ENCODE results near the gene GPBP1.
"Not testable (repeated sequence)": the region's sequence is repeated elsewhere in the genome, so short reads cannot be mapped to it uniquely, and the experiment has no call there.

GPBP1 gene

DNA sequence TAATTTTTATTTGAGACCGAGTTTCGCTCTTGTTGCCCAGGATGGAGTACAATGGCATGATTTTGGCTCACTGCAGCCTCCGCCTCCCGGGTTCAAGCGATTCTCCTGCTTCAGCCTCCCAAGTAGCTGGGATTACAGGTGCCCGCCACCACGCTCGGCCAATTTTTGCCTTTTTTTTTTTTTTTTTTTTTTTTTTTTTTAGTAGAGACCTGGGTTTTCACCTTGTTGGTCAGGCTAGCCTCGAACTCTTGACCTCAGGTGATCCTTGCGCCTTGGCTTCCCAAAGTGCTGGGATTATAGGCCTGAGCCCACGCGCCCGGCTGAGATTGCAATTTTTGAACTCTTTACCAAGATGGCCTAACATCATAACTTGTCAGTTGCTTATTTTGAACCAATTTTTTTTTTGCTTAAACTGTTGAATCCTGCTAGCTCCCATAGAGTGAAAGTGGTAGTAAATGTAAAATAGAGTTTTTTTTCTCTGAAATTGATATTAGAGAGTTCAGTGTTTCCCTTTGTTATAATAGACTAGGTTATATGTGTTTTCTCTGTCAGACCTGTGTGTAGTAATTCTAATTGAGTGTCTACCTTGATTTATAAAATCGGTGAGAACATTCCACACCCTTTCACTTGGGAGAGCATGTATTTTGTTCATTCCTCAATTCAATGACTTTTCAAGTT, 3.8 kb downstream of the GPBP1 start:
- no peak for DNase-seq

DNA sequence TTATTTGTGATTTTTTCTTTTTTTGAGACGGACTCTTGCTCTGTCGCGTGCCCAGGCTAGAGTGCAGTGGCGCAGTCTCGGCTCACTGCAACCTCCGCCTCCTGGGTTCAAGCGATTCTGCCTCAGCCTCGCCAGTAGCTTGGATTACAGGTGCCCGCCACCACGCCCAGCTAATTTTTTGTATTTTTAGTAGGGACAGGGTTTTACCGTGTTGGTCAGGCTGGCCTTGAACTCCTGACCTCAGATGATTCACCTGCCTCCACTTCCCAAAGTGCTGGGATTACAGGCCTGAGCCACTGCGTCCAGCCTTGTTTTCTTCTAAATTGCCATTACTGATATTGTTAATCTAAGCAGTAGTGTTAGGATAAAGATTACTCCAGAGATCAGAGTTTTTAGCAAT, 4.4 kb downstream of the GPBP1 start:
- DNase-seq, result not testable (repeated sequence)

DNA sequence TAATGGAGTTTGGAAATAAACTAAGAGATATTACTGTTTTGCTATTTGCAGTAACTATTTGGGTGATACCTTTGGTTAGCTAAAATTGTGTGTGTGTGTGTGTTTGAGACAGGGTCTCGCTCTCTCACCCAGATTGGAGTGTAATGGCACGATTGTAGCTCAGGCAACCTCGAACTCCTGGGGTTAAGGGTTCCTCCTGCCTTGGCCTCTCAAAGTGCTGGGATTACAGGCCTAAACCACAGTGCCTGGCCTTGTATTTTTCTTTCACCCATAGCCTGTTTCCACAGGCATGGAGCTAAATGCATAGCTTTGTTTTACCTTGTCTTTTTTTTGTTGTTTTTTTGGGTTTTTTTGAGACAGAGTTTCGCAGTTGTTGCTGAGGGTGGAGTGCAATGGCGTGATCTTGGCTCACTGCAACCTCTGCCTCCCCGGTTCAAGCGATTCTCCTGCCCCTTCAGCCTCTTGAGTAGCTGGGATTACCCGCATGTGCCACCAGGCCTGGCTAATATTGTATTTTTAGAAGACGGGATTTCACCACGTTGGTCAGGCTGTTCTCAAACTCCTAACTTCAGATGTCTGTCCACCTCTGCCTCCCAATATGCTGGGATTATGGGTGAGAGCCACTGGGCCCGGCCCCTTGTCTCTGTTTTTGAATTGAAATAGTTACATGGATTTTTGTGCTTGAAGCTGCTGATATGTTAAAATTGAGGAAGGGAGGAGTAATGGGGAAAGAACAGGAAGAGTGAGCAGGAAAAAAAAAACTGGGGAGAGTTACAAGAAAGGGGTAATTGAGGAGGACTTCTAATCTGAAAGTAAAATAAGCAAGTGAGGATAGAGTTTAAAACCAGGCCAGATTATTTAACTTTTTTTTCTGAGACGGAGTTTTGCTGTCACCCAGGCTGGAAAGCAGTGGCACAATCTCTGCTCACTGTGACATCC, 5.7 kb downstream of the GPBP1 start:
- DNase-seq, result no peak

DNA sequence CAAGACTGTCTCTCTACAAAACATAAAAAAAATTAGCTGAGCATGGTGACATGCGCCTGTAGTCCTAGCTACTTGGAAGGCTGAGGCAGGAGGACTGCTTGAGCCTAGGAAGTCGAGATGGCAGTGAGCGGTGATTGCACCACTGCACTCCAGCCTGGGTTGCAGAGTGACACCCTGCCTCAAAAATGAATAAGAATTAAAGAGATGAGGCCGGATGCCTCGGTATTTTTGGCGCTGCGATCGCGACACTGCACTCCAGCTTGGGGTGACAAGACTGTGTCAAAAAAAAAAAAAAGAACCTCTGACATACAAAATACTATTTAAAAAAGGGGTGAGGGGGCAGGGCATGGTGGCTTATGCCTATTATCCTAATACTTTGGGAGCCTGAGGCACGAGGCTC, 7.3 kb downstream of the GPBP1 start:
- DNase-seq, result no peak

DNA sequence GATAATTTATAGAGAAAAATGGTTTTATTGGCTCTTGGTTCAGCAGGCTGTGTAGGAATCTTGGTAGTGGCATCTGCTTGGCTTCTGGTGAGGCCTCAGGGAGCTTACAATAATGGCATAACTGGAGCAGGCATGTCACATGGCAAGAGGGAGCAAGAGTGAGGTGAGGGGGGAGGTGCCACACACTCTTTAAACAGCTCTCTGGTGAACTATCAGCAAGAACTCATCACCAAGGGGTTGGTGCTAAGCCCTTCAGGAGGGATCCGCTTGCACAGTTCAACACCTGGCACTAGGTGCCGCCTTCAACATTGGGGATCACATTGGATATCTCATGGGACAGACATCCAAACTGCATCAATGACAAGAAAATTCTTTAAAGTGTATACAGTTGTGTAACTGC, 10.5 kb downstream of the GPBP1 start:
- DNase-seq, result no peak

DNA sequence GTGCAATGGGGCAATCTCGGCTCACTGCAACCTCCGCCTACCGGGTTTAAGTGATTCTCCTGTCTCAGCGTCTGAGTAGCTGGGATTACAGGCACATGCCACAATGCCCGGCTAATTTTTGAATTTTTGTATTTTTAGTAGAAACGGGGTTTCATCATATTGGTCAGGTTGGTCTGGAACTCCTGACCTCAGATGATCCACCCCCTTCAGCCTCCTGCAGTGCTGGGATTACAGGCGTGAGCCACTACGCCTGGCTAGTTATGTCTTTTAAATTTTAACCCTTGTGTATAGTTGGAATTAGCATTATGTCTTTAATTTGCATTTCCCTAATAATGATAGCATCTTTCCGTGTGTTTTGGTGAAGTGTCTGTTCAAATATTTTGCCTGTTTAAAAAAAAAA, 11.5 kb downstream of the GPBP1 start:
- DNase-seq, result no peak

DNA sequence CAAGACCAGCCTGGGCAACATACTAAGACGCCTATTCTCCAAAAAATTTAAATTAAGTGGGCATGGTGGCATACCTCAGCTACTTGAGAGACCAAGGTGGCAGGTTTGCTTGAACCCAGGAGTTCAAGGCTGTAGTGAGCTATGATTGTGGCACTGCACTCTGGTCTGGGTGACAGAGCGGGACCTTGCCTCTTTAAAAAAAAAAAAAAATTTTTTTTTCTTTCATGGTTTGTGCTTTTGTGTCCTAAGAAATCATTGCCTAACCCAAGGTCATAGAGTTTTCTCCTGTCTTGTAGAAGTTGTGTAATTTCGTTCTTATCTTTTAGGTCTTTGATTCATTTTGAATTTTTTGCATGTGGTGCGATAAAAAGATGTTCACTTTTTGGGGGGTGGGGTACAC, 12.3 kb downstream of the GPBP1 start:
- no peak for DNase-seq

DNA sequence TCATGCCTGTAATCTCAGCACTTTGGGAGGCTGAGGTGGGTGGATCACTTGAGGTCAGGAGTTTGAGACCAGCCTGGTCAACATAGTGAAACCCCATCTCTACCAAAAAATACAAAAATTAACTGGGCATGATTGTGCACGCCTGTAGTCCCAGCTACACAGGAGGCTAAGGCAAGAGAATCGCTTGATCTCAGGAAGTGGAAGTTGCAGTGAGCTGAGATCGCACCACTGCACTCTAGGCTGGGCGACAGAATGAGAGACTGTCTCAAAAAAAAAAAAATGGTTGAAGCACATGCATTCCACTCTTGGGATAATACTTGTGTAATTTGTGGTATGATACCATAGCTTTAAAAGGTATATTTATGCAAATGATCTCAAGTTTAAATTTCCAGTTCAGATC, 14.1 kb downstream of the GPBP1 start:
- not testable (repeated sequence) for DNase-seq

DNA sequence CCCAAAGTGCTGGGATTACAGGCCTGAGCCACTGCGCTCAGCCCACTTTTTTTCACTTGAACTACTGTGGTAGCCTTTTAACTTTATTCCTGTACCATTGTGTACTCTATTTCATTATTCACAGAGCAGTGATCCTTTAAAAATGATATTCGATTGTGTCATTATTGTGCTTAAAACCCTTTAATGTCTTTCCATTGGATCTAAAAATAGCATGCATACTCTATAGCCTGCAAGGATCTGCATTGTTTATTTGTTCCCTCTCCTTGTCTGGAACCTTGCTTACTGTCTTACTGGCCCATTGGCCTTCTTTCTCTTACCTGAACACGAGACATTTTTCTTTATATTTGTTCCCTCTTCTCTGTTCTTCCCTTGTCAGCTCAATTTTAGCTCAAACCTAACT, 15.7 kb downstream of the GPBP1 start:
- DNase-seq, result no peak

DNA sequence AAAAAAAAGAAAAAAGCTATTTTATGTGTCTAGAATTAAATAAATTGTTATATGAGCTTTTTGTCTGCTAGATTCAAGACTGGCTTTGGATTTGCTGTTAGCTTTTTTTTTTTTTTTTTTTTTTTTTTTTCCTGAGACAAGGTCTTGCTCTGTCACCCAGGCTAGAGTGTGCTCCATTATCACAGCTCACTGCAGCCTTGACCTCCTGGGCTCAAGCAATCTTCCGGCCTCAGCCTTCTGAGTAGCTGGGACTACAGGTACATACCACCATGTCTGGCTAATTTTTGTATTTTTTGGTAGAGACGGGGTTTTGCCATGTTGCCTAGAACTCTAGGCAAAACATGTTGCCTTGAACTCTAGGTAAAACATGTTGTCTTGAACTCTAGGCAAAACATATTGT, 16.7 kb downstream of the GPBP1 start:
- DNase-seq, result no peak

DNA sequence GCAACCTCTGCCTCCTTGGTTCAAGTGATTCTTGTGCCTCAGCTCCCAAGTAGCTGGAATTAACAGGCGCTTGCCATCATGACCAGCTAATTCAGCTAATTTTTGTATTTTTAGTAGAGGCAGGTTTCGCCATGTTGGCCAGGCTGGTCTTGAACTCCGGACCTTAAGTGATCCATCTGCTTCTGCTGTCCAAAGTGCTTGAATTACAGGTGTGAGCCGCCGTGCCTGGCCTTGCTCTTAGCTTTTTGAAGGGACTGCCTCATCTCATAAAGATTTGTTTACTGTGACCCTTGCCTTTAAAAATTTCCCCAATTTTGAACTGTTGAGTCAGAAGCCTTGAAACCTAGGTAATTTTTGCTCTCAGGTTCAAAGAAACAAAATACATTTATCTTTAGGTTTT, 17.3 kb downstream of the GPBP1 start:
- no peak for DNase-seq

DNA sequence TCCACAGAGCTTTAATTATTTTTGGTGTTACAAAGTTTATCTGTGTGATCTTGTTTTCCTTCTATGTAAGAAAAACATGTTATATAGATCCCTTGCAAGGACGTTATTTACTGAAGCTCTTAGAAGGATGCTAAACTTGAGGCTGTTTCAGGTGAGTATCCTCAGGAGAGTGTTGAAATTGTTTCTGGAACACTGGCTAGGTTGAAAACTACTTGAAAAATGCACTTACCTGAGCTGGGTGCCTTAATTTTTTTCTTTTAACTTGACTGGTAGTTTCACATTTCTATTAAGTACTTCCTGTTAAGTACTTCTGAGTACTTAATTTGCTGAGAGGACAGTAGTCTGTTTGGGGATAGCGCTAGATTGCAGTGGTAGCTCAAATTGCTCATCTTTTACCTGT, 18.1 kb downstream of the GPBP1 start:
- DNase-seq, result no peak

DNA sequence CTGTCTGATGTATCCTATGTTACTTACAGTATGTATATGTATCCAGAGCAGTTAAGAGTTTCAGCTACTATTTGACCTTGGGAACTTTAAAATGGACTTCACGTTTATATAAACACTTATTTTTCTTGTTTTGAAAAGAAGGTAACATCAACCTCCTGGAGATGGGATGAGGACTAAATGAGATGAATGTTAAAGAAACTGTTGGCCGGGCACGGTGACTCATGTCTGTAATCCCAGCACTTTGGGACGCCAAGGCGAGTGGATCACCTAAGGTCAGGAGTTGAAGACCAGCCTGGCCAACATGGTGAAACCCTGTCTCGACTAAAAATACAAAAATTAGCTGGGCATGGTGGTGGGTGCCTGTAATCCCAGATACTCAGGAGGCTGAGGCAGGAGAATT, 19.0 kb downstream of the GPBP1 start:
- not testable (repeated sequence) for DNase-seq

DNA sequence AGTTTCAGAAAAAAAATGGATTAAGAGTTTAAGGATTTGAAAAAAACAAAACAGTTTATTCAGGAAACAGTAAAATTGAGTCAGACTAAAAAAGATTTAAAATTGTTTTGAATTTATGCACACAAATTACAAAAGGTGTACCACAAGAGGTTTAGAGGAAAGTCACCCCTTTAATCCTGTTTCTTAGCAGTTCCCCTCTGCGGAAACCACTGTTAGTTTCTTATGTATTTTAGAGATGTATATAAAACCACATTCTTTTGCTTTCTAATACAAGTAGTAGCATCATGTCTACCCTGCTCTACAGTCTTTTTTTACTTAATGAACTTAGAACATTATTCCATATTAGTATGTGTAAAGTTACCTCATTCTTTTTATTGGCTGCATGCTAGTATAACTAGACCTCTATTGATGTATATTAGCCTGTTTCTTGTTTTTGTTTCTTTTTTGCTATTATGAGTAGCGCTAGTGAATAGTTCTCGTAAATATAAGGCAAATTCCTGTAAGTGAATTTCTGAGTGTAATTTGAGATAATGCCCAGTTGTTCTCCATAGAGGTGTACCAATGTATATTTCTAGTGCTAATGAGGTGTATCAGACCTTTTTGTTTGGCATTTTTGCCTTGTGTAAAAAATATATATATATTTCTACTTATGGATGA, 20.0 kb downstream of the GPBP1 start:
- no peak for DNase-seq

DNA sequence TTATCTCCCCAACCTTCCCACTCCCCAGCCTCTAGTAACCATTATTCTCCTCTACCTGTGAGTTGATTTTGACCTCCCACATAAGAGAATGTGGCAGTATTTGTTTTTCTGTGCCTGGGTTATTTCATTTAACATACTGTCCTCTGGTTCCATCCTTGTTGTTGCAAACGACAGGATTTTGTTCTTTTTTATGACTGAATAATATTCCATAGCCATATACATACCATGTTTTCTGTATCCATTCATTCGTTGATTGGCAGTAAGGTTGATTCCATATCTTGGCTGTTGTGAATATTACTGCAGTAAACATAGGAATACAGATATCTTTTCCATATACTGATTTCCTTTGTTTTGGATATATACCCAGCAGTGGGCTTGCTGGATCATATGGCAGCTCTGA, 20.8 kb downstream of the GPBP1 start:
- no peak for DNase-seq

DNA sequence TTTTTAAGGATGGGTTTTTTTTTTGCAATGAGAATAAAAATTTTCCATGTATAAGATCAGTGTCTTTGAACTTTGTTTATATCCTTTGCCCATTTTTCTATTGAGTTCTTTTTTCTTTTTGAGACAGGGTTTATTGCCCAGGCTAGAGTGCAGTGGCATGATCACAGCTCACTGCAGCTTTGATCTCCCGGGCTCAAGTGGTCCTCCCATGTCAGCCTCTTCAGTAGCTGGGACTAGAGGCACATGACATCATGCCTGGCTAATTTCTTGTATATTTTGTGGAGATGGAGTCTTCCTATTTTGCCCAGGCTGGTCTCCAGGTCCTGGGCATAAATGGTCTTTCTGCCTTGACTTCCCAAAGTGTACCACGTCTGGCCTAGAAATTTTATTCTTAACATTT, 21.2 kb downstream of the GPBP1 start:
- DNase-seq, result no peak

DNA sequence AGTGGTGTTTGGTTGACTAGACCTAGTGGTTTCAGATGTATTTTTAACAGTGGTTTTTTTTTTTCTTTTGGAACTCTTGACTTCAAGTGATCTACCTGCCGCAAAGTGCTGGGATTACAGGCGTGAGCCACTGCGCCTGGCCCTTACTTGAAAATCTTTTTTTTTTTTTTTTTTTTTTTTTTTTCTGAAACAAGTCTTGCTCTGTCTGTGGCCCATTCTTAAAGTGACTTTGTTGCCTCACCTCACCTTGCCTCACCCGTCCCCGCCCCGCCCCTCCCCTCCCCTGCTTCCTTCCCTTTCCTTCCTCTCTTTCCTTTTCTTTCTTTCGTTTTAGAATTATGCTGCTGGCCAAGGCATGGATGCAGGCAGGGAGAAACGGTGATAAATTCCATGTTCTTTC, 26.0 kb downstream of the GPBP1 start:
- no peak for DNase-seq

DNA sequence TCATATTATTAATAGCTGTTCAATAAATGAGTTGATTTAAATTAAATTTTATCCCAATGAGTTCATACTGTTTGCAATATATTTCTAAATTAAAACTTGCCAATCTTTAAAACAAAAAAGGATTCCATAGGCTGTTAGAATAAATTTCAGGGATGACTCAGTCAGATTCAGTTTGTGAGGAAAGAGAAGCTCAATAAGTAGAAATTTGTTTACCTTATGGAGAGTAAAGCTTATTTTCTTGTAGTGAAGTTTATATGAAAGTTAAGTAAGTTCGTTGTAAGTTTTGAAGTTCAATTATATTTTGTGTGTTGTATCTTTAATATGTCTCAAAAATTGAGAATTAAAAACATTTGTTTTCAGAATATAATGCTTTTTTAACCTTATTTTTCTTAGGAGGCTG, 29.0 kb downstream of the GPBP1 start:
- DNase-seq, result no peak

DNA sequence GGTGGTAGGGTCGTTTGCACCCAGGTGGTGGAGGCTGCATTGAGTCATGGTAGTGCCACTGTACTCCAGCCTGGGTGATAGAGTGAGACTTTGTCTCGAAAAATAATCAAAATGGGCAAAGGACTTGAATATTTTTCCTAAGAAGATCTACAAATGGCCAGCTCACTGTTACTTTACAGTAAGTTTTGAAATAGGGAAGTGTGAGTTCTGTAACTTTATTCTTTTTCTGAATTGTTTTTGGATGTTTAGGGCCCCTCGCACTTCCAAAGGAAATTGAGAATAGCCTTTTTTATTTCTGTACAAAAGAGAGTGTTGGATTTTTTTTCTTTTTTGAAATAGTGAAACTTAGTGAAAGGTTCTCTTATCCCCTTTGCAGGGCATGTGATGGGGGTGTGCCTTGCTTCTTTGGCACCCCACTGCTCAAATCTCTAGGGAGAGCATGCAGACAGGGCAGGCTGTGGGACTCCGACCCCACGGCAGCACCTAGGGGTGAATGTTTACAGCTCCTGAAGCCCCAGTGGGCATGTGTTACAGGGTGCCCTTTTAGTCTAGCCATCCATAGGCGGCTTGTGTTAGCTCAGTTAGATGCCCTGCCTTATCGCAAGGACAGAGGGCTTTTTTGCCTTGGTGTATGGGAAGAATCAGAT, 33.3 kb downstream of the GPBP1 start:
- DNase-seq, result no peak

DNA sequence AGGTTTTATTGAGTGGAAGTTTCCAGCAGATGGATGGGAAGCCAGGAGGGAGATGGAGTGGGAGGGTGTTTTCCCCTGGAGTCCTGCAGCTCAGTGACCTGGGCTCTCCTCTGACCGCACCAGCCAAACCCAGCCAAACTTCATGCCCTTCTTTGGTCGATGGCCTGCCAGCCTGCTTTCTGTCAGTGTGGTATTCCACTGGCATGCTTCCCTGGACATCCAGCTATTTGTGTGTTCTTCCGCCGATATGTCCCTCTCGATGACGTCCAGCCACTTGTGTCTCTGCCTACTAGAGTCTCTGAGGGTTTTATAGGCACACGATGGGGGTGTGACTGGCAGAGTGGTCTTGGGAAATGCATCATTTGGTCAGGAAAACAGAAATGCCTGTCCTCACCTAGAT, 33.8 kb downstream of the GPBP1 start:
- DNase-seq, result no peak

DNA sequence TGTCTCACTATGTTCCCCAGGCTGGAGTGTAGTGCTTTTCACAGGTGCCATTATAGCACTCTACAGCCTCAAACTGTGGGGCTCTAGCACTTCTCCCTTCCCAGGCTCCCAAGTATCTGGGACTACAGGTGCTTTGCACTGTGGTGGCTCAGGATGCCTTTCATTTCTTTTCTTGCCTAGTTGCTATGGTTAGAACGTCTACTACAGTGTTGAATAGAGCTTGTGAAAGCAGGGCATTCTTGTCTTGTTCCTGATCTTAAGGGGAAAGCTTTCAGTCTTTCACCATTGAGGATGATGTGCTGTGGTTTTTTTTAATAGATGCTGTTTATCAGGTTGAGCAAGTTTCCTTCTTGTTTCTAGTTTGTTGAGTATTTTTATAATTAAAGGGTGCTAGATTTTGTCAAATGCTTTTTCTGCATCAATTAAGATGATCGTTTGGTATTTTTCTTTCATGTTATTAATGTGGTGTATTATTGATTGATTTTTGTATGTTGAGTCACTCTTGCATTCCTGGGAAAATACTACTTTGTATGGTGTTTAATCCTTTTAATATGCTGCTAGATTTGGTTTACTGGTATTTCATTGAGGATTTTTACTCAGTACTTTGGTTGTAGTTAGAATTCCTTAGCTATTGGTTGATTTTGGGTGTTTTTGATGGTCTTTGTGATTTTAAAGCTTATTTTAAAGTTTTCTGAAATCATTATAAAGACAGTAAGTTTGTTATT, 35.6 kb downstream of the GPBP1 start:
- DNase-seq, result no peak

DNA sequence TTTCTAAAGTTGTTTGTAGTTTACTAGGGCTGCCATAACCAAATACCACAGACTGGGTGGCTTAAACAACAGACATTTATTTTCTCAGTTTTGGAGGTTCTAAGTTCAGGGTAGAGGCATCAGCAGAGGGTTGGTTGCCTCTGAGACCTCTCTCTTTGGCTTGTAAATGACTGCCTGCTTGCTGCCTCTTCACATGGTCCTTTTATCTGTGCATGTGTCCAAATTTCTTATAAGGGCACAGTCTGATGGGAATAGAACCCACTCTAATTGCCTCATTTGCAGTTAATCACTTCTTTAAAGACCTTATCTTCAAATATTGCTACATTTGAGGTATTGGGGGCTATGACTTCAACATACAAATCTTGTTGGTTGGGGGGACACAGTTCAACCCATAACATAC, 36.8 kb downstream of the GPBP1 start:
- no peak for DNase-seq

DNA sequence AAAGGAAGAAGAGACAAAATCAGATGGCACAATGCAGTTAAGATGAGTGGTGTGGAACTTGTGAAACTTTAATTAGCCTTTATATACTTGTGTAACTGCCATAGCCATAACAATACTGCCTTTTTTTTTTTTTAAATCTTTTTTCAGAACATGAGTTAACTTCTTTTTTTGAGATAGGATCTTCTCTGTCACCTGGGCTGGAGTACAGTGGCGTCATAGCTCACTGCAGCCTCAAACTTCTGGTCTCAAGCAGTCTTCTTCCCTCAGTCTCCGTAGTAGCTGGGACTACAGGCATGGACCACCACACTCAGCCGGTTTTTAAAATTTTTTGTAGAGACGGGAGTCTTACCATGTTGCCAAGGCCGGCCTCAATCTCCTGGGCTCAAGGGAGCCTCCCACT, 37.2 kb downstream of the GPBP1 start:
- DNase-seq, result no peak

Measured in activated CD4-positive, CD25-positive, alpha-beta regulatory T cell treated with anti-CD3 and anti-CD28 coated beads, Interleukin-2, amount 50 U/mL, for 72 hours (primary cell).